ENCODE results near the gene NHS. TPM values are rescaled to one million over a fixed set of nuclear protein-coding genes. Genes with fewer than 3 reads are reported as not detected.

The NHS gene
- total RNA-seq, 1 experiment from 2014 or later: 5.7 TPM

- CTCF ChIA-PET: no interaction called here
- RAD21 ChIA-PET (ENCODE audit: low non-redundant PET in 1 of 2, low total read pairs in 2 of 2, uncharacterized antibody in 2 of 2, unreplicated experiment in 2 of 2): no interaction called here
- Histone ChIP-seq H3K4me3 (replicated peaks in 1 of 2; ENCODE audit: low read depth in 1 of 2, low read length in 2 of 2) (no peak overlapping the region), H3K9me3 (ENCODE audit: control insufficient read depth in 1 of 2, insufficient read depth in 1 of 2, low read depth in 1 of 2, low read length in 2 of 2) (no peaks in the 10 kb centered on the region), H4K20me1 (ENCODE audit: insufficient read depth) (no peaks in the 10 kb centered on the region), H3K79me2 (ENCODE audit: insufficient read depth, low read length) (peaks cover 7% of the 10 kb centered on the region; the same call in 1 of the 2 replicates), H3K27me3 (ENCODE audit: insufficient read depth, low read length) (no peaks in the 10 kb centered on the region), H3K9me2 (ENCODE audit: insufficient read depth) (no peaks in the 10 kb centered on the region), H3K9ac (ENCODE audit: low read length) (no peak overlapping the region), H3K4me1 (ENCODE audit: control insufficient read depth in 1 of 2, insufficient read depth in 2 of 2, low read length in 2 of 2) (peaks cover 2 to 11% of the 10 kb centered on the region in 2 experiments; a peak in 1 of 4 replicates), H3K4me2 (ENCODE audit: low read length) (no peak overlapping the region), H3K27ac (ENCODE audit: low read depth, low read length) (no peak overlapping the region), H3K36me3 (ENCODE audit: control insufficient read depth in 1 of 2, insufficient read depth in 2 of 2, low read length in 2 of 2) (no peaks in the 10 kb centered on the region), H2AFZ (ENCODE audit: low read depth, low read length, poor library complexity, severe bottlenecking) (no peak overlapping the region)
- ATAC-seq (no peak), DNase-seq (ENCODE audit: low read depth, low spot score) (no peak)
- no TSS peak for BruUV-seq (replicated peaks)
- intact Hi-C loops (cut with micrococcal nuclease): no loop called here
- POLR2A ChIA-PET: interaction anchor here (1.0 kb wide), 1 partner anchor 9 kb away, joined by 3 read pairs; no protein-coding TSS in a partner anchor
- no peak for TF ChIP-seq FOSL1 (IDR thresholded peaks at IDR 0.05; ENCODE audit: low read depth)
- TF ChIP-seq ZFX (IDR thresholded peaks at IDR 0.05): no peak
- no peak for TF ChIP-seq POLR2AphosphoS5 (IDR thresholded peaks at IDR 0.05; ENCODE audit: low read depth, low read length)
- no peak for TF ChIP-seq SP1 (IDR thresholded peaks at IDR 0.05; ENCODE audit: low read depth)
- no peak for TF ChIP-seq SIN3A (IDR thresholded peaks at IDR 0.05; ENCODE audit: low read depth)
- TF ChIP-seq RAD21 (IDR thresholded peaks at IDR 0.05; ENCODE audit: low read depth): no peak
- TF ChIP-seq, protein P1, sequence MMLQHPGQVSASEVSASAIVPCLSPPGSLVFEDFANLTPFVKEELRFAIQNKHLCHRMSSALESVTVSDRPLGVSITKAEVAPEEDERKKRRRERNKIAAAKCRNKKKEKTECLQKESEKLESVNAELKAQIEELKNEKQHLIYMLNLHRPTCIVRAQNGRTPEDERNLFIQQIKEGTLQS (IDR thresholded peaks at IDR 0.05): no peak
- no peak for TF ChIP-seq ELF1 (IDR thresholded peaks at IDR 0.05; ENCODE audit: borderline replicate concordance, low read depth)
- TF ChIP-seq CBX3 (IDR thresholded peaks at IDR 0.05; ENCODE audit: low read depth): no peak
- TF ChIP-seq YY1 (IDR thresholded peaks at IDR 0.05; ENCODE audit: extremely low read depth, insufficient replicate concordance, low read depth, low read length): no peak
- no peak for TF ChIP-seq EGR1 (IDR thresholded peaks at IDR 0.05; ENCODE audit: low read depth)
Measured at GRCh38 chrX:17380221-17380620, 5.2 kb downstream of the NHS start.

- Histone ChIP-seq H3K4me1 (ENCODE audit: control insufficient read depth in 1 of 2, insufficient read depth in 2 of 2, low read length in 2 of 2) (no peaks in the 10 kb centered on the region), H3K36me3 (ENCODE audit: control insufficient read depth in 1 of 2, insufficient read depth in 2 of 2, low read length in 2 of 2) (no peaks in the 10 kb centered on the region), H3K9ac (ENCODE audit: low read length) (no peak overlapping the region), H3K4me3 (replicated peaks in 1 of 2; ENCODE audit: low read depth in 1 of 2, low read length in 2 of 2) (no peak overlapping the region), H3K27me3 (ENCODE audit: insufficient read depth, low read length) (no peaks in the 10 kb centered on the region), H2AFZ (ENCODE audit: low read depth, low read length, poor library complexity, severe bottlenecking) (no peak overlapping the region), H4K20me1 (ENCODE audit: insufficient read depth) (no peaks in the 10 kb centered on the region), H3K4me2 (ENCODE audit: low read length) (no peak overlapping the region), H3K9me3 (ENCODE audit: control insufficient read depth in 1 of 2, insufficient read depth in 1 of 2, low read depth in 1 of 2, low read length in 2 of 2) (no peaks in the 10 kb centered on the region), H3K9me2 (ENCODE audit: insufficient read depth) (no peaks in the 10 kb centered on the region), H3K27ac (ENCODE audit: low read depth, low read length) (no peak overlapping the region), H3K79me2 (ENCODE audit: insufficient read depth, low read length) (0 out of 2 replicates have a peak, but pooled peaks cover 5% of the 10 kb centered on the region)
- no peak for ATAC-seq
- TF ChIP-seq ZFX (IDR thresholded peaks at IDR 0.05) (no peak), EZH2phosphoT487 (IDR thresholded peaks at IDR 0.05; ENCODE audit: borderline replicate concordance) (no peak), POLR2AphosphoS5 (IDR thresholded peaks at IDR 0.05; ENCODE audit: low read depth, low read length) (no peak), SRF (IDR thresholded peaks at IDR 0.05; ENCODE audit: low read depth) (no peak), POLR2A (IDR thresholded peaks at IDR 0.05; ENCODE audit: borderline replicate concordance, extremely low read depth, insufficient read depth, insufficient read length) (no peak)
- TF ChIP-seq, protein P2, sequence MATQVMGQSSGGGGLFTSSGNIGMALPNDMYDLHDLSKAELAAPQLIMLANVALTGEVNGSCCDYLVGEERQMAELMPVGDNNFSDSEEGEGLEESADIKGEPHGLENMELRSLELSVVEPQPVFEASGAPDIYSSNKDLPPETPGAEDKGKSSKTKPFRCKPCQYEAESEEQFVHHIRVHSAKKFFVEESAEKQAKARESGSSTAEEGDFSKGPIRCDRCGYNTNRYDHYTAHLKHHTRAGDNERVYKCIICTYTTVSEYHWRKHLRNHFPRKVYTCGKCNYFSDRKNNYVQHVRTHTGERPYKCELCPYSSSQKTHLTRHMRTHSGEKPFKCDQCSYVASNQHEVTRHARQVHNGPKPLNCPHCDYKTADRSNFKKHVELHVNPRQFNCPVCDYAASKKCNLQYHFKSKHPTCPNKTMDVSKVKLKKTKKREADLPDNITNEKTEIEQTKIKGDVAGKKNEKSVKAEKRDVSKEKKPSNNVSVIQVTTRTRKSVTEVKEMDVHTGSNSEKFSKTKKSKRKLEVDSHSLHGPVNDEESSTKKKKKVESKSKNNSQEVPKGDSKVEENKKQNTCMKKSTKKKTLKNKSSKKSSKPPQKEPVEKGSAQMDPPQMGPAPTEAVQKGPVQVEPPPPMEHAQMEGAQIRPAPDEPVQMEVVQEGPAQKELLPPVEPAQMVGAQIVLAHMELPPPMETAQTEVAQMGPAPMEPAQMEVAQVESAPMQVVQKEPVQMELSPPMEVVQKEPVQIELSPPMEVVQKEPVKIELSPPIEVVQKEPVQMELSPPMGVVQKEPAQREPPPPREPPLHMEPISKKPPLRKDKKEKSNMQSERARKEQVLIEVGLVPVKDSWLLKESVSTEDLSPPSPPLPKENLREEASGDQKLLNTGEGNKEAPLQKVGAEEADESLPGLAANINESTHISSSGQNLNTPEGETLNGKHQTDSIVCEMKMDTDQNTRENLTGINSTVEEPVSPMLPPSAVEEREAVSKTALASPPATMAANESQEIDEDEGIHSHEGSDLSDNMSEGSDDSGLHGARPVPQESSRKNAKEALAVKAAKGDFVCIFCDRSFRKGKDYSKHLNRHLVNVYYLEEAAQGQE (IDR thresholded peaks at IDR 0.05; ENCODE audit: low read depth): no peak
- intact Hi-C loops (cut with micrococcal nuclease): no loop called here
- BruUV-seq (replicated peaks): no TSS peak
- RAD21 ChIA-PET (ENCODE audit: low non-redundant PET in 1 of 2, low total read pairs in 2 of 2, uncharacterized antibody in 2 of 2, unreplicated experiment in 2 of 2): no interaction called here
- no peak for DNase-seq (ENCODE audit: low read depth, low spot score)
- CTCF ChIA-PET: no interaction called here
- POLR2A ChIA-PET: no interaction called here
Measured at GRCh38 chrX:17390419-17390850, 15.4 kb downstream of the NHS start.
